HepG2 (cell line): ENCODE measurements around the gene CCDC88B. TPM values are rescaled to one million over a fixed set of nuclear protein-coding genes. Genes with fewer than 3 reads are reported as not detected.

ENCODE experiments used
- ATAC-seq: fragments of 200-7000 bp; cut with Tn5 transposase; 3 replicates; pipeline ENCODE4 v1.9.1; 2020; ENCODE audit warnings: mild to moderate bottlenecking, moderate library complexity
- BruUV-seq: library from RNA; stranded (reverse); fragments of 400-500 nt; replicated peaks from 2 replicates; lab custom pipeline; 2021; lab: Mats Ljungman, UMichigan
- CTCF ChIA-PET: fragments of 300-600 bp; formaldehyde crosslinking; extraction: SDS; loops from one replicate; lab custom pipeline; 2021; ENCODE audit warnings: low total read pairs, inconsistent platforms, low intra/inter-chr PET ratio; lab: Yijun Ruan, JAX
- POLR2A ChIA-PET: fragments of 350-600 bp; sonication (Branson Sonifier 250); formaldehyde crosslinking; loops from one replicate; lab custom pipeline; 2020; ENCODE audit warnings: antibody characterized with exemption, inconsistent platforms; lab: Yijun Ruan, JAX
- DNase-seq: peaks from one replicate; pipeline ENCODE4 v3.0.0-alpha.2; 2015; ENCODE audit warnings: low spot score
- FAIRE-seq: peaks from 3 replicates; lab custom pipeline; 2011; peaks lifted over from hg19 to GRCh38; lab: Jason Lieb, UNC
- H2AFZ ChIP-seq: one replicate; pipeline ENCODE4 v1.6.1; 2011; ENCODE audit warnings: low read length, inconsistent platforms
- H3K27ac ChIP-seq: fragments of 300-600 bp; 3 replicates; pipeline ENCODE4 v1.8.0; 2011; ENCODE audit warnings: mixed run types, mild to moderate bottlenecking, mixed read lengths, low read length, inconsistent platforms; ENCODE audit not compliant: insufficient read depth; ENCODE audit errors: extremely low read length
- H3K27me3 ChIP-seq, 2 experiments: fragments of 200-600 bp in 1 of 2; 2 replicates in 1 of 2; 3 replicates in 1 of 2; pipeline versions ENCODE4 v1.6.0 to v1.8.0; 2011; ENCODE audit warnings: low read length in 2 of 2, mild to moderate bottlenecking in 2 of 2, moderate library complexity in 2 of 2, inconsistent platforms in 1 of 2; ENCODE audit not compliant: insufficient read depth in 2 of 2, control insufficient read depth in 1 of 2
- H3K36me3 ChIP-seq, 2 experiments: fragments of 200-600 bp in 1 of 2; replicated peaks in 1 of 2; 2 replicates in 1 of 2; 3 replicates in 1 of 2; pipeline versions ENCODE4 v1.5.1 to v1.8.0; 2011; ENCODE audit warnings: low read length in 2 of 2, inconsistent platforms in 1 of 2; ENCODE audit not compliant: insufficient read depth in 2 of 2, control insufficient read depth in 1 of 2
- H3K4me1 ChIP-seq: 2 replicates; pipeline ENCODE4 v1.5.1; 2012; ENCODE audit warnings: low read length, inconsistent platforms; ENCODE audit not compliant: insufficient read depth
- H3K4me2 ChIP-seq: 2 replicates; pipeline ENCODE4 v1.6.0; 2011; ENCODE audit warnings: low read depth, low read length, inconsistent platforms
- H3K4me3 ChIP-seq, 3 experiments: fragments of 200-600 bp in 1 of 3; sonication (generic), shearing (Covaris generic) in 1 of 3; replicated peaks in 1 of 3; 2 replicates each; pipeline ENCODE4 v1.5.1; 2011 to 2016; ENCODE audit warnings: low read length in 3 of 3, inconsistent platforms in 2 of 3, low read depth in 2 of 3, mild to moderate bottlenecking in 2 of 3, control low read depth in 1 of 3, mixed read lengths in 1 of 3; ENCODE audit not compliant: insufficient read depth in 1 of 3
- H3K79me2 ChIP-seq: one replicate; pipeline ENCODE4 v1.6.1; 2011; ENCODE audit warnings: low read length, inconsistent platforms; ENCODE audit not compliant: insufficient read depth
- H3K9ac ChIP-seq: 2 replicates; pipeline ENCODE4 v1.6.0; 2011; ENCODE audit warnings: mild to moderate bottlenecking, low read depth, low read length, inconsistent platforms; ENCODE audit not compliant: insufficient read depth
- H3K9me3 ChIP-seq: 2 replicates; pipeline ENCODE4 v1.5.1; 2012; ENCODE audit warnings: mild to moderate bottlenecking, low read length
- H4K20me1 ChIP-seq: 2 replicates; pipeline ENCODE4 v1.6.0; 2011; ENCODE audit warnings: inconsistent platforms, mild to moderate bottlenecking, low read length, moderate library complexity; ENCODE audit not compliant: insufficient read depth
- DMAP1 ChIP-seq: IDR thresholded peaks from 2 replicates; pipeline ENCODE4 v1.6.1; 2016
- EED ChIP-seq: sonication (generic); formaldehyde crosslinking; IDR thresholded peaks from 2 replicates; pipeline ENCODE4 v1.5.0; 2020; ENCODE audit warnings: mild to moderate bottlenecking, missing genetic modification reagents
- EZH2 ChIP-seq: conservative IDR thresholded peaks from 2 replicates; pipeline ENCODE4 v1.6.1; 2012; ENCODE audit warnings: mild to moderate bottlenecking, low read depth, low read length, moderate library complexity
- KDM3A ChIP-seq: IDR thresholded peaks from 2 replicates; pipeline ENCODE4 v1.6.1; 2018; ENCODE audit warnings: low read depth, missing compliant biosample characterization
- ZNF414 ChIP-seq: sonication (generic); formaldehyde crosslinking; IDR thresholded peaks from 2 replicates; pipeline ENCODE4 v1.5.0; 2020; ENCODE audit warnings: missing genetic modification reagents
- ZNF503 ChIP-seq: sonication (generic); formaldehyde crosslinking; IDR thresholded peaks from 2 replicates; pipeline ENCODE4 v1.4.0; 2020; ENCODE audit warnings: missing genetic modification reagents
- WGBS: methylation state at CpG from one replicate; pipeline ENCODE4 v1.1.6; 2017; ENCODE audit warnings: low lambda C conversion rate; 5-methylcytosine and 5-hydroxymethylcytosine counted together
- in situ Hi-C: cut with HindIII; loops from 2 replicates; pipeline ENCODE4 v1.10.0; 2017; ENCODE audit warnings: low pct_unique_long_range_greater_than_20kb; ENCODE audit not compliant: extremely low pct_ligation_motif_present
- intact Hi-C: fragments of 100-400 bp; cut with micrococcal nuclease; formaldehyde crosslinking; loops from one replicate; pipeline ENCODE4 v1.10.0; 2022; ENCODE audit not compliant: unreplicated experiment
- polyA plus RNA-seq, 8 experiments: library from polyadenylated mRNA; depleted of rRNA in 3 of 8; stranded (reverse) in 7 of 8; unstranded in 1 of 8; fragments of >200 nt; fragmentation: Illumina TruSeq in 4 of 8; extraction: Trizol in 4 of 8; gene quantifications; 2 replicates each; pipeline versions ENCODE4 v1.2.1 to v1.2.3, GENCODE V29; 2011 to 2016; ENCODE audit warnings: low read depth in 4 of 8, missing spikeins in 1 of 8, mixed read lengths in 1 of 8; ENCODE audit not compliant: insufficient read depth in 1 of 8
- total RNA-seq, 5 experiments: library from RNA; depleted of rRNA; stranded (reverse); fragments of >200 nt; fragmentation: Illumina TruSeq; extraction: Trizol; gene quantifications; 2 replicates each; pipeline ENCODE4 v1.2.3, GENCODE V29; 2016; ENCODE audit warnings: low read depth in 1 of 5
- TF ChIP-seq, protein P1 (sequence below): sonication (generic); formaldehyde crosslinking; IDR thresholded peaks from 2 replicates; pipeline ENCODE4 v1.8.0; 2022; ENCODE audit warnings: low read depth, missing genetic modification reagents

The CCDC88B gene
- total and polyA plus RNA-seq, 2 of the 13 experiments (the other 11 are each of a cell fraction or from before 2014, with no cell fraction given): 3.6 to 4.8 TPM

DNA sequence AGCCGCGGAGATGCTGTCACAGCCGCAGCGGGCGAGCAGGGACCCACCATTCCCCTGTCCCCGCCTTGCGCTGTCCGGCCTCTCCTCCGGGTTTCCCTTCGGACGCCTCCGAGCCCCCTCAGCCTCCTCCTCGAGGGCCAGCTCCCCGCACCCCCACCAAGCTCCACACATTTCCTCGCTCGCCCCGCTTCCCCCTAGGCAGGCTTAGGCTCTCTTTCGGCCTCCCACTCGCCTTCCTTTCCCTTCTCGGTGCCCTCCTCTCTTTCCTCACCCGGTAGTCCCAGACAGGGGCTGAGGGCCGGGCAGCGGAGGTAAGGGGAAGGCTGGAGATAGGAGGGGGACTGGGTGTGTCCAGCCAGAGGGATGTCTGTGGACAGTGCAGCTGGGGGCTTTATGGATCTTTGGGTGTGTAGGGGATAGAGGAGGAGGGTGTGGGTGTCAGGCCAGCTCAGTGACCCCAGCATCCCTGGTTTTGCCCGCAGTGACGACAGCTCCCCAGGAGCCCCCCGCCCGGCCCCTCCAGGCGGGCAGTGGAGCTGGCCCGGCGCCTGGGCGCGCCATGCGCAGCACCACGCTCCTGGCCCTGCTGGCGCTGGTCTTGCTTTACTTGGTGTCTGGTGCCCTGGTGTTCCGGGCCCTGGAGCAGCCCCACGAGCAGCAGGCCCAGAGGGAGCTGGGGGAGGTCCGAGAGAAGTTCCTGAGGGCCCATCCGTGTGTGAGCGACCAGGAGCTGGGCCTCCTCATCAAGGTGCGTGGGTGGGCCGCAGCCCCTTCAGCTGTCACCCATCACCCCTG is 47.3 kb upstream of the CCDC88B start:
- peak overlapping the region in 2 of 3 experiments; percentile 19 to 61; a peak in 3 of 6 replicates for H3K4me3 ChIP-seq

More for the DNA sequence above, 47.3 kb upstream of the CCDC88B start:
- Histone ChIP-seq H3K36me3 (no peaks in the 10 kb centered on the region), H3K79me2 (no peaks in the 10 kb centered on the region), H3K9me3 (no peaks in the 10 kb centered on the region), H3K9ac (no peak overlapping the region), H3K4me1 (0 out of 2 replicates have a peak, but pooled peaks cover 12% of the 10 kb centered on the region), H3K27ac (no peak overlapping the region), H3K4me2 (peak overlapping the region; percentile 60), H4K20me1 (0 out of 2 replicates have a peak, but pooled peaks cover under 1% of the 10 kb centered on the region), H2AFZ (no peak overlapping the region), H3K27me3 (peaks cover 27 to 71% of the 10 kb centered on the region in 2 experiments)
- FAIRE-seq: no peak
- in situ Hi-C loops (no loop called here), intact Hi-C loops (no loop called here)
- TF ChIP-seq, protein P1, sequence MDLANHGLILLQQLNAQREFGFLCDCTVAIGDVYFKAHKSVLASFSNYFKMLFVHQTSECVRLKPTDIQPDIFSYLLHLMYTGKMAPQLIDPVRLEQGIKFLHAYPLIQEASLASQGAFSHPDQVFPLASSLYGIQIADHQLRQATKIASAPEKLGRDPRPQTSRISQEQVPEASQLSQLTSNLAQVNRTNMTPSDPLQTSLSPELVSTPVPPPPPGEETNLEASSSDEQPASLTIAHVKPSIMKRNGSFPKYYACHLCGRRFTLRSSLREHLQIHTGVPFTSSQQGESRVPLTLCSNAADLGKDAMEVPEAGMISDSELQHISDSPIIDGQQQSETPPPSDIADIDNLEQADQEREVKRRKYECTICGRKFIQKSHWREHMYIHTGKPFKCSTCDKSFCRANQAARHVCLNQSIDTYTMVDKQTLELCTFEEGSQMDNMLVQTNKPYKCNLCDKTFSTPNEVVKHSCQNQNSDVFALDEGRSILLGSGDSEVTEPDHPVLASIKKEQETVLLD (CRISPR knock-in tag): no peak
- 0 out of 2 replicates have a peak, but pooled peaks have one; percentile 7 for TF ChIP-seq EED
- TF ChIP-seq KDM3A (CRISPR knock-in tag): no peak
- no peak for TF ChIP-seq DMAP1 (CRISPR knock-in tag)
- no peak for TF ChIP-seq ZNF414
- peak; percentile 64 for TF ChIP-seq EZH2
- no peak for TF ChIP-seq ZNF503 (CRISPR knock-in tag)
- DNase-seq: no peak
- CTCF ChIA-PET: no interaction called here
- peak; percentile 39 for ATAC-seq
- 16% methylated on average over 15 of the region's 42 CpGs for WGBS
- POLR2A ChIA-PET: no interaction called here
- no TSS peak for BruUV-seq
